ENCODE results near the gene RTP5. TPM values are rescaled to one million over a fixed set of nuclear protein-coding genes. Genes with fewer than 3 reads are reported as not detected.
A peak's percentile ranks its signal among the peaks of the same experiment; 100 is the strongest.

RTP5 gene
- total and polyA plus RNA-seq, 2 experiments from 2014 or later, result not detected

DNA sequence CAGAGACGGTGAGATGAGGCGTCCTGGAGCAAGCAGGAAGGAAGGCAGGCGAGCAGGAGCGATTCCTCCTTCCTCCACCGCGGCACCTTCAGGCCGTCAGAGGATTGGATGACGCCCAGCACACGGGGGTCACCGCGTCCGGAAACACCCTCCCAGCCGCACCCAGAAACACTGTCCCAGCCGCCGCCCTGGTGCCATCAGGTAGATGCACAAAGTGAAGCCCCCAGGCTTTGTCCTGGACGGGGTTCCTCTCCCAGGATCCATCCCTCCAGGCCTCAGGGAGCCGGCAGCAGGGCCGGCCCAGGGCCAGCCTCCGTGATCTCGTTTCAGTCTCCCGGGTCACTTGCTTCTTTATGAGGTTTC, 31.5 kb downstream of the RTP5 start:
- no peaks in the 10 kb centered on the region for H3K79me2 ChIP-seq
- peak overlapping the region; percentile 31 for H3K27ac ChIP-seq
- no peak overlapping the region for H3K4me3 ChIP-seq
- 93% methylated on average over 20 of the region's 21 CpGs for WGBS (ENCODE audit: low lambda C conversion rate, missing lambda C conversion rate)
- no peak overlapping the region for H2AFZ ChIP-seq
- H3K4me2 ChIP-seq, result no peak overlapping the region
- no peaks in the 10 kb centered on the region for H3K36me3 ChIP-seq (replicated peaks; ENCODE audit: insufficient read depth, low read depth)
- no peaks in the 10 kb centered on the region for H4K20me1 ChIP-seq (ENCODE audit: insufficient read depth, poor library complexity, severe bottlenecking)
- H3K27me3 ChIP-seq, result no peaks in the 10 kb centered on the region
- TF ChIP-seq CTCF (IDR thresholded peaks at IDR 0.05; ENCODE audit: poor library complexity), result no peak
- TF ChIP-seq EZH2phosphoT487 (IDR thresholded peaks at IDR 0.05; ENCODE audit: low read depth, severe bottlenecking, unreplicated experiment), result no peak
- TF ChIP-seq EZH2 (IDR thresholded peaks at IDR 0.05; ENCODE audit: borderline replicate concordance), result no peak
- H3K4me1 ChIP-seq (ENCODE audit: insufficient read depth), result peaks cover 9% of the 10 kb centered on the region
- no peaks in the 10 kb centered on the region for H3K9me2 ChIP-seq (replicated peaks; ENCODE audit: insufficient read depth)
- no peaks in the 10 kb centered on the region for H3K9me3 ChIP-seq (ENCODE audit: low read depth)
- DNase-seq (ENCODE audit: low spot score), result no peak

DNA sequence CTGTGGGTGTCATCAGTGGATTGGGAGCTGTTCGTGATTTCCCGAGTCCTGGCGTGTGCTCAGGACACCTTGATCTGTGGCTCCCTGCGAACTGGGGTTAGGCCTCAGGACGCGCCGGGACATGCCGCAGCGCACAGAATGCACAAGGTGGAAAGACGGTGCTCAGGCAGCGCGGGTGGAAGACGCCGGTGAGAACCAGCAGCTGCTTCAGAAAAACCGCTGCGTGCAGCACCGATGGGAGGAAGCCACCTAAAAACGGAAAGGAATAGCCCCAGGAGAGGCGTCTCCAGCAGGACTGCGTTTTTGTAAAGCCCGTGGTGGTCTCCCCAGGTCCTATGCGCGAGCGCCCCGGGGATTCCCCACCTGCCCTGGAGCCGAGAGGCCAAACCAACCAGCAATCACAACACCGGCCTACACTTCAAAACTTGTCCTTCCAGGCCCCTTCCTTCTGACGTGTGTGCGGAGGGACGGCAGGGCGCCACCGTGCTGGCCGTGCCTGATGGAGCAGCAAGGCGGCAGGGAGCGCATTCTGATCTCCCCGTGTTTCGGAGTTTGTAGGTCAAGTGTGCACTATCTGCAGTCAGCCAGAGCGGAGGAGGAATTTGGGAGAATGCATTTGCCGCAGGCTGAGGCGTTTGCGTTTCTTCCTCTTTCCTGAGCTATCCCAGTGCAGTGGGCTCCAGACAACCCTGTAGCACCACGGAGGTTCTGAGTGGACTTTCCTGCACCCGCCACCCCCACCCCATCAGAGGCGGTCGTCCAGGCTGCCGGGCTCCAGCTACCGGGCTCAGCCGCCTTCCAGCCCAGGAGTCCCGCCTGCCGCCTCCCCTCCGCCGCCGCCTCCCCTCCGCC, 32.2 kb downstream of the RTP5 start:
- no peaks in the 10 kb centered on the region for H3K9me2 ChIP-seq (replicated peaks; ENCODE audit: insufficient read depth)
- no peaks in the 10 kb centered on the region for H3K27me3 ChIP-seq
- H3K4me2 ChIP-seq, result peak overlapping the region; percentile 92
- H3K79me2 ChIP-seq, result no peaks in the 10 kb centered on the region
- 37% methylated on average over 43 of the region's 54 CpGs for WGBS (ENCODE audit: low lambda C conversion rate, missing lambda C conversion rate)
- H3K27ac ChIP-seq, result peak overlapping the region; percentile 31
- no peaks in the 10 kb centered on the region for H3K9me3 ChIP-seq (ENCODE audit: low read depth)
- H2AFZ ChIP-seq, result peak overlapping the region; percentile 33
- H3K4me1 ChIP-seq (ENCODE audit: insufficient read depth), result peaks cover 9% of the 10 kb centered on the region
- DNase-seq (ENCODE audit: low spot score), result peak; percentile 72
- no peaks in the 10 kb centered on the region for H4K20me1 ChIP-seq (ENCODE audit: insufficient read depth, poor library complexity, severe bottlenecking)
- no peak for TF ChIP-seq EZH2 (IDR thresholded peaks at IDR 0.05; ENCODE audit: borderline replicate concordance)
- TF ChIP-seq CTCF (IDR thresholded peaks at IDR 0.05; ENCODE audit: poor library complexity), result peak; percentile 21
- H3K36me3 ChIP-seq (replicated peaks; ENCODE audit: insufficient read depth, low read depth), result no peaks in the 10 kb centered on the region
- H3K4me3 ChIP-seq, result no peak overlapping the region

DNA sequence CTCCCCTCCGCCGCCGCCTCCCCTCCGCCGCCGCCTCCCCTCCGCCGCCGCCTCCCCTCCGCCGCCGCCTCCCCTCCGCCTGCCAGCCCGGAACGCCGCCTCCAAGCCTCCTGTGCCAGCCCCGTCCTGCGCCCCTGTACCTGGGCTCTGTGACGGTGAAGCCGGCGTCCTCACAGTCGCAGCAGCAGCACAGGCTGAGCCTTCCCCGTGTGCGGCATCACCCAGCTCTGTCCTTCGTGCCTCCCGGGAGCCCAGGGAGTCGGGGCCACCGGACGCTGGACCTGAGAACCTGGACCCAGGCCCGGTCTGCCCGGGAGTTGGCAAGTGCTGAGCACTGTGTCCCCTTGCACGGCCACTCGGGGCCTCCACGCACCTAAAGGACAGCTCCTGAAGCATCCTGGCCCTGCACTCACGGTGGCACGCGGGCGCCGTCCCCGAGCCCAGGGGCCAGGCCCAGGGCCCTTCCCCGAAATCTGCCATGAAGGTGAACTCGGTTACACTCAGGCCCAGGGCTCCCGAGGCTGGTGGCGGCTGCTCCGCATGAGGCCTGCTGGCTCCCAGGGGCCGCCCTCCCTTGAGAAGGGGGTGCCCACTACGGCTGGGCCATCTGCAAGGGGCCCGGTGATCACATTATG, 32.9 kb downstream of the RTP5 start:
- Histone ChIP-seq H3K27me3 (no peaks in the 10 kb centered on the region), H2AFZ (no peak overlapping the region), H4K20me1 (ENCODE audit: insufficient read depth, poor library complexity, severe bottlenecking) (no peaks in the 10 kb centered on the region), H3K9me3 (ENCODE audit: low read depth) (no peaks in the 10 kb centered on the region), H3K79me2 (no peaks in the 10 kb centered on the region), H3K27ac (no peak overlapping the region), H3K4me3 (no peak overlapping the region), H3K4me1 (ENCODE audit: insufficient read depth) (peaks cover 9% of the 10 kb centered on the region), H3K4me2 (peak overlapping the region; percentile 92), H3K36me3 (replicated peaks; ENCODE audit: insufficient read depth, low read depth) (no peaks in the 10 kb centered on the region), H3K9me2 (replicated peaks; ENCODE audit: insufficient read depth) (no peaks in the 10 kb centered on the region)
- no peak for DNase-seq (ENCODE audit: low spot score)
- TF ChIP-seq EZH2 (IDR thresholded peaks at IDR 0.05; ENCODE audit: borderline replicate concordance), result no peak
- no peak for TF ChIP-seq CTCF (IDR thresholded peaks at IDR 0.05; ENCODE audit: poor library complexity)
- TF ChIP-seq EZH2phosphoT487 (IDR thresholded peaks at IDR 0.05; ENCODE audit: low read depth, severe bottlenecking, unreplicated experiment), result no peak
- 57% methylated on average over 32 of the region's 48 CpGs for WGBS (ENCODE audit: low lambda C conversion rate, missing lambda C conversion rate)
